Progenitor cell of endocrine pancreas (in vitro differentiated cells): ENCODE data around the gene IL1RAP. TPM values are rescaled to one million over a fixed set of nuclear protein-coding genes. Genes with fewer than 3 reads are reported as not detected.
A peak's percentile ranks its signal among the peaks of the same experiment; 100 is the strongest.

Experiments used
- DNase-seq: peaks from one replicate; pipeline ENCODE4 v3.0.0; 2021; ENCODE audit warnings: low spot score; ENCODE audit not compliant: unreplicated experiment
- H3K27ac Mint-ChIP-seq: 2 replicates; pipeline ENCODE4 v1.8.0; 2021; ENCODE audit warnings: mild to moderate bottlenecking, moderate library complexity, mixed read lengths
- H3K27me3 Mint-ChIP-seq: 2 replicates; pipeline ENCODE4 v1.8.0; 2021; ENCODE audit warnings: mixed read lengths
- H3K36me3 Mint-ChIP-seq: 2 replicates; pipeline ENCODE4 v1.8.0; 2022; ENCODE audit warnings: mixed read lengths; ENCODE audit not compliant: insufficient read depth
- H3K4me1 Mint-ChIP-seq: 2 replicates; pipeline ENCODE4 v1.8.0; 2021; ENCODE audit warnings: low read depth, mixed read lengths
- H3K4me3 Mint-ChIP-seq: 2 replicates; pipeline ENCODE4 v1.8.0; 2021; ENCODE audit warnings: low read depth, mild to moderate bottlenecking, moderate library complexity, mixed read lengths
- H3K9me3 Mint-ChIP-seq: 2 replicates; pipeline ENCODE4 v1.8.0; 2021; ENCODE audit warnings: low read depth, mixed read lengths
- CTCF ChIP-seq: fragments of 200-600 bp; sonication (generic); IDR thresholded peaks from one replicate; pipeline ENCODE4 v1.5.0; 2021; ENCODE audit warnings: antibody characterized with exemption, mild to moderate bottlenecking; ENCODE audit not compliant: unreplicated experiment
- total RNA-seq: library from RNA; stranded (reverse); gene quantifications from 2 replicates; pipeline ENCODE4 v1.2.1, GENCODE V29; 2021

IL1RAP gene
- total RNA-seq, 1 donor from 2014 or later: 20.0 TPM

- no peak overlapping the region for H3K4me3 Mint-ChIP-seq
- no peaks in the 10 kb centered on the region for H3K27me3 Mint-ChIP-seq
- DNase-seq: no peak
- H3K27ac Mint-ChIP-seq: no peak overlapping the region
- no peak for TF ChIP-seq CTCF
- H3K36me3 Mint-ChIP-seq: no peaks in the 10 kb centered on the region
- H3K4me1 Mint-ChIP-seq: peaks cover 8% of the 10 kb centered on the region
- H3K9me3 Mint-ChIP-seq: peaks cover 3% of the 10 kb centered on the region
Observed at GRCh38 chr3:190499122-190499521, 14.8 kb upstream of the IL1RAP start.

DNA sequence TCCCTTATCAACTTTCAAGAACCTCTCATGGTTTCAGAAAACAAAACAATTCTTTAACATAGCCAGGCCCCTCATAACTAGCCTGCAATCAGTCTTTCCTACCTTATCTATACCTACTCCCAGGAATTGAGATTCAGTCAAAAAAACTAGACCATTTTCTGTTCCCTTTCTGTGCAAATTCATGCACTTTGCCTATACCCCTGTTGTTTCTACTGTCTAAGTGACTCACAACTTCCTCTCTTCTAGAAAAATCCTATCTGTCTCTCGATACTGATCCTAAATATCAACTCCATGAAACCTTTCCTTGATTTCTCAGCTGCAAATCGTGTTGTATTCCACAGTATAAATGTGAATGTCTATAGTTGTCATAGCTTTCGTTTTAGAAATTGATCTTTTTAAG lies 10.9 kb upstream of the IL1RAP start:
- Mint-ChIP-seq H3K9me3 (peaks cover 3% of the 10 kb centered on the region), H3K4me1 (peaks cover 29% of the 10 kb centered on the region), H3K27ac (no peak overlapping the region), H3K27me3 (no peaks in the 10 kb centered on the region), H3K4me3 (no peak overlapping the region), H3K36me3 (no peaks in the 10 kb centered on the region)
- TF ChIP-seq CTCF: no peak
- DNase-seq: no peak

DNA sequence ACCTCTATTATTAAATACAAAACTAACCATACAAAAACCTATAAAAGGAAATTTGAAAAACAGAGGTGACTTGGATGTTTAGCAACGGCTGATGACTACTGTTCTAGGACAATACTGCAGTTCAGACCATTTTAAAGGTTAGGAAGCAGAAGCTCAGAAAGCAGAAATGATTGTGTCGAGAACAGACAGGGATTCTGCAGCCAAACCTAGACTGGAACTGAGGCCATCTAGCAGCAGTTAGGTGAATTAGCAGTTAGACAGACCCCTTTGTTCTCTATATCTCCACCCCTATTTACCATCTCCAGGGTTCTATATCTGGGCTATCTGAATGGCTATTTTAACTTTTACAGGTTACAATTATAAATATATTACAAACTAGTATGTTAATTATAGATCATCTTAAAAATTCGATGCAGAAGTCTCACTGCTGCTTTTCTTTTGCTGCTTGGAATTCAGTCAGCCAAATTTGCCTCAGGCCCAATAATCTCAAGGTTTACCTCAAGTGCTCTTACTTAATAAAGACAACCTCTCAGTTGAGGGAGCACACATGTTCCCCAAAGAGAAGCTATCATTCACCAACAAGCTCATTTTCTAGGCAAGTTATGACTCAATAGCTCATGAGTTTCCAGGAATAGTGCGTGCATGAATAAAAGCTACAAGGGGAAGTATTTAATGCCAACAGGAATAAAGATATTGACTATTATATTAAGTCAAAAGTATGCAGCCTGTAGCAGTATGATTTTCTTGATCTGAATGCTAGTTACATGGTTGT lies 9.3 kb upstream of the IL1RAP start:
- Mint-ChIP-seq H3K27me3 (no peaks in the 10 kb centered on the region), H3K36me3 (no peaks in the 10 kb centered on the region), H3K4me1 (peaks cover 36% of the 10 kb centered on the region), H3K9me3 (peaks cover 3% of the 10 kb centered on the region), H3K4me3 (no peak overlapping the region), H3K27ac (peak overlapping the region; percentile 29)
- DNase-seq: no peak
- TF ChIP-seq CTCF: peak; percentile 18

DNA sequence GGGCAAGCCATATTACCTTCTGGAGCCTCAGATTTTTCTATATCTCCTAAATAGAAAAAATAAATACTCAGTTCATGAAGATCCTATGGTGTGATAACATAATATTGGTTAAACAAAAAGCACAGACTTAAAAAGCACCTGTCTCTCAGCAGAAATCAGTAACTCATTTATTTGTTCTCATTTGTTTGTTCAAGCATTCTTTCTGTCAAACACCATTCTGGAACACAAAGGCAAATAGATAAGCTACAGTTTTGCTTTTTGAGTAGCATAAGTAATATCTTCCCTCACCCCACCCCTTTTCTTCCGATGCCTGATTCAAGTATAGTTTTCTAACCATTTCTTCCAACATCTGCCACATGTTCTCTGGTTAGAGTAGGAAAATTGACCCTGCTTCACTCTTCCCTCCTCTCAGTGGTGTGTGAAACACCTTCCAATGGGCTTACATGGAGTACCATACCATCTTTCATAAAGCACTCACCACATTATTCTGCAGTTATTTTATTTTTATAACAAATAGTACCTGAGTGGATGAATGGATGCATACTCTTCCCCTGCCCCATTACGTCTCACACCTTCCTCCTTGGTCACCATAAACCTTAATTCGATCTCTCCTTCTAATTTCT lies 8.4 kb upstream of the IL1RAP start:
- no peak overlapping the region for H3K4me3 Mint-ChIP-seq
- H3K9me3 Mint-ChIP-seq: peaks cover 3% of the 10 kb centered on the region
- H3K36me3 Mint-ChIP-seq: no peaks in the 10 kb centered on the region
- TF ChIP-seq CTCF: no peak
- H3K27ac Mint-ChIP-seq: no peak overlapping the region
- H3K4me1 Mint-ChIP-seq: peaks cover 36% of the 10 kb centered on the region
- no peaks in the 10 kb centered on the region for H3K27me3 Mint-ChIP-seq
- DNase-seq: no peak

DNA sequence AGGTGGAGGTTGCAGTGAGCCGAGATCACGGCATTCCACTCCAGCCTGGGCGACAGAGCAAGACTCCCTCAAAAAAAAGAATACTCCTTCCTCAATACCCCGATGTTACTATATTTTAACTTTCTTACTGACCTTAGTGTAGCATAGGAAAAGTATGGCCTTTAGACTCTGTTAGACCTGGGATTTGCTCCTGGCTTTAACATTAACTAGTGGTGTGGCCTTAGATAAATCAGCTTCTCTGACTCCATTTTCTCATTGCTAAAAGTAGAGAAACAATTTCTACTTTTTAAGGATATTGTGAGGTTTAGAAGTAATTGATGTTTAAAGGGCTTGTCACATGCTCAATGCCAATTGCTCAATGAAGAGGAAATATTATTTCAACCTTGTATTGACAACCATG lies 7.6 kb upstream of the IL1RAP start:
- no peaks in the 10 kb centered on the region for H3K9me3 Mint-ChIP-seq
- TF ChIP-seq CTCF: no peak
- peaks cover 36% of the 10 kb centered on the region for H3K4me1 Mint-ChIP-seq
- no peak overlapping the region for H3K4me3 Mint-ChIP-seq
- H3K27ac Mint-ChIP-seq: no peak overlapping the region
- no peaks in the 10 kb centered on the region for H3K36me3 Mint-ChIP-seq
- no peaks in the 10 kb centered on the region for H3K27me3 Mint-ChIP-seq
- DNase-seq: no peak
